Peyer's patch (tissue), 4 donors: Measurements from ENCODE around the gene ELANE. TPM values are rescaled to one million over a fixed set of nuclear protein-coding genes. Genes with fewer than 3 reads are reported as not detected.

ENCODE experiments used
- DNase-seq, 3 donors: peaks; one replicate each; pipeline ENCODE4 v3.0.0-alpha.2; 2017 to 2019
- H3K27ac ChIP-seq, 4 donors: fragments of 200-600 bp; sonication (generic); one replicate each; pipeline ENCODE4 v1.5.1; 2016 to 2019
- H3K27me3 ChIP-seq, 2 donors: fragments of 200-600 bp; sonication (generic); one replicate each; pipeline ENCODE4 v1.5.1; 2019
- H3K36me3 ChIP-seq, 3 donors: fragments of 200-600 bp; sonication (generic); one replicate each; pipeline ENCODE4 v1.5.1; 2016 to 2019
- H3K4me1 ChIP-seq, 4 donors: fragments of 200-600 bp; sonication (generic); one replicate each; pipeline ENCODE4 v1.5.1; 2016 to 2019
- H3K4me3 ChIP-seq, 4 donors: fragments of 200-600 bp; sonication (generic); 1 replicate in 3 of 4; 2 replicates in 1 of 4; pipeline ENCODE4 v1.5.1; 2016 to 2019; ENCODE audit warnings: mild to moderate bottlenecking in 1 of 4
- H3K9me3 ChIP-seq, 4 donors: fragments of 200-600 bp; sonication (generic); one replicate each; pipeline ENCODE4 v1.5.1; 2016 to 2019; ENCODE audit warnings: mild to moderate bottlenecking in 1 of 4
- CTCF ChIP-seq, 6 experiments: fragments of 450-650 bp in 4 of 6; fragments of 200-600 bp in 2 of 6; sonication (generic) in 1 of 6; IDR thresholded peaks; one replicate each; pipeline ENCODE4 v1.5.1; 2017 to 2019; ENCODE audit warnings: antibody characterized with exemption in 6 of 6, mild to moderate bottlenecking in 3 of 6, moderate library complexity in 1 of 6
- POLR2A ChIP-seq, 2 donors: fragments of 450-650 bp; IDR thresholded peaks; one replicate each; pipeline ENCODE4 v1.5.1; 2017; ENCODE audit warnings: antibody characterized with exemption in 2 of 2, mild to moderate bottlenecking in 2 of 2, moderate library complexity in 2 of 2
- total RNA-seq, 4 donors: library from RNA; depleted of rRNA; stranded (reverse); fragments of >200 nt; gene quantifications; one replicate each; pipeline ENCODE4 v1.1.0, GENCODE V29; 2016

ELANE gene
- total RNA-seq, 4 donors from 2014 or later, result not detected

- H3K27me3 ChIP-seq, result no peaks in the 10 kb centered on the region
- DNase-seq, result no peak
- H3K36me3 ChIP-seq, result peaks cover 3 to 82% (median 7%) of the 10 kb centered on the region in 3 donors
- no peaks in the 10 kb centered on the region for H3K4me1 ChIP-seq
- no peak overlapping the region for H3K27ac ChIP-seq
- no peak for TF ChIP-seq CTCF (IDR thresholded peaks at IDR 0.05)
- no peak for TF ChIP-seq POLR2A (IDR thresholded peaks at IDR 0.05)
- no peaks in the 10 kb centered on the region for H3K9me3 ChIP-seq
- H3K4me3 ChIP-seq, result no peak overlapping the region
Observed at GRCh38 chr19:810077-810855, 41.8 kb upstream of the ELANE start.

- peaks cover 0 to 75% (median 7%) of the 10 kb centered on the region in 3 donors for H3K36me3 ChIP-seq
- no peaks in the 10 kb centered on the region for H3K9me3 ChIP-seq
- no peaks in the 10 kb centered on the region for H3K4me1 ChIP-seq
- H3K27me3 ChIP-seq, result no peaks in the 10 kb centered on the region
- no peak overlapping the region for H3K4me3 ChIP-seq
- H3K27ac ChIP-seq, result no peak overlapping the region
- DNase-seq, result no peak
- no peak for TF ChIP-seq POLR2A (IDR thresholded peaks at IDR 0.05)
- no peak for TF ChIP-seq CTCF (IDR thresholded peaks at IDR 0.05)
Observed at GRCh38 chr19:810883-811489, 41.1 kb upstream of the ELANE start.

- TF ChIP-seq CTCF (IDR thresholded peaks at IDR 0.05) (no peak), POLR2A (IDR thresholded peaks at IDR 0.05) (no peak)
- peaks cover 0 to 69% (median 3%) of the 10 kb centered on the region in 3 donors for H3K36me3 ChIP-seq
- DNase-seq, result no peak
- H3K9me3 ChIP-seq, result no peaks in the 10 kb centered on the region
- no peaks in the 10 kb centered on the region for H3K4me1 ChIP-seq
- no peak overlapping the region for H3K4me3 ChIP-seq
- no peak overlapping the region for H3K27ac ChIP-seq
- H3K27me3 ChIP-seq, result no peaks in the 10 kb centered on the region
Observed at GRCh38 chr19:811506-812048, 40.5 kb upstream of the ELANE start.

GRCh38 chr19:812049-812746, 39.9 kb upstream of the ELANE start:
- DNase-seq, result no peak
- Histone ChIP-seq H3K4me3 (no peak overlapping the region), H3K36me3 (peaks cover 0 to 63% (median 0%) of the 10 kb centered on the region in 3 donors), H3K27me3 (no peaks in the 10 kb centered on the region), H3K4me1 (no peaks in the 10 kb centered on the region), H3K27ac (no peak overlapping the region), H3K9me3 (no peaks in the 10 kb centered on the region)
- TF ChIP-seq CTCF (IDR thresholded peaks at IDR 0.05), result no peak
- TF ChIP-seq POLR2A (IDR thresholded peaks at IDR 0.05), result no peak

GRCh38 chr19:812747-813218, 39.3 kb upstream of the ELANE start:
- H3K9me3 ChIP-seq, result no peaks in the 10 kb centered on the region
- no peak overlapping the region for H3K4me3 ChIP-seq
- no peak overlapping the region for H3K27ac ChIP-seq
- TF ChIP-seq POLR2A (IDR thresholded peaks at IDR 0.05) (no peak), CTCF (IDR thresholded peaks at IDR 0.05) (no peak)
- no peaks in the 10 kb centered on the region for H3K4me1 ChIP-seq
- peaks cover 0 to 57% (median 0%) of the 10 kb centered on the region in 3 donors for H3K36me3 ChIP-seq
- no peak for DNase-seq
- no peaks in the 10 kb centered on the region for H3K27me3 ChIP-seq
